D721Med (cell line): ENCODE data around the gene KCNQ2.

ENCODE experiments used
- DNase-seq: peaks from one replicate; pipeline ENCODE4 v3.0.0; 2011; ENCODE audit warnings: low spot score; ENCODE audit not compliant: insufficient read length
- FAIRE-seq: peaks from 2 replicates; lab custom pipeline; 2011; peaks lifted over from hg19 to GRCh38; lab: Jason Lieb, UNC
- CTCF ChIP-seq: IDR thresholded peaks from 2 replicates; pipeline ENCODE4 v1.5.1; 2012; ENCODE audit warnings: mild to moderate bottlenecking, control low read depth; ENCODE audit not compliant: insufficient read depth; ENCODE audit errors: missing control alignments

Gene KCNQ2

GRCh38 chr20:63361519-63362435, 110.7 kb downstream of the KCNQ2 start:
- DNase-seq (no peak), FAIRE-seq (no peak)

GRCh38 chr20:63360850-63361518, 111.5 kb downstream of the KCNQ2 start, which contains the start of gene CHRNA4:
Gene CHRNA4 (minus strand): TSS chr20:63361349. CDS start chr20:63361165, 184 bp downstream.
- no peak for TF ChIP-seq CTCF
- no peak for FAIRE-seq
- DNase-seq, result no peak

More at GRCh38 chr20:63361519-63362435, 110.7 kb downstream of the KCNQ2 start:
- no peak for TF ChIP-seq CTCF

- FAIRE-seq, result no peak
- TF ChIP-seq CTCF, result no peak
- DNase-seq, result no peak
These were observed 112.3 kb downstream of the KCNQ2 start for GRCh38 chr20:63359937-63360849.

- no peak for TF ChIP-seq CTCF
- DNase-seq (no peak), FAIRE-seq (no peak)
These were observed 113.1 kb downstream of the KCNQ2 start for GRCh38 chr20:63359164-63359934.

GRCh38 chr20:63357921-63358905, 114.2 kb downstream of the KCNQ2 start:
- no peak for FAIRE-seq
- no peak for DNase-seq

More at GRCh38 chr20:63357921-63358905, 114.2 kb downstream of the KCNQ2 start:
- no peak for TF ChIP-seq CTCF
